ENCODE measurements around the gene TOP1. TPM values are rescaled to one million over a fixed set of nuclear protein-coding genes. Genes with fewer than 3 reads are reported as not detected.

TOP1 gene
- total and polyA plus RNA-seq, 9 of the 15 experiments (the other 6 are each of a cell fraction or from before 2014, with no cell fraction given) = 26.4 to 127 (median 39.6) TPM

DNA sequence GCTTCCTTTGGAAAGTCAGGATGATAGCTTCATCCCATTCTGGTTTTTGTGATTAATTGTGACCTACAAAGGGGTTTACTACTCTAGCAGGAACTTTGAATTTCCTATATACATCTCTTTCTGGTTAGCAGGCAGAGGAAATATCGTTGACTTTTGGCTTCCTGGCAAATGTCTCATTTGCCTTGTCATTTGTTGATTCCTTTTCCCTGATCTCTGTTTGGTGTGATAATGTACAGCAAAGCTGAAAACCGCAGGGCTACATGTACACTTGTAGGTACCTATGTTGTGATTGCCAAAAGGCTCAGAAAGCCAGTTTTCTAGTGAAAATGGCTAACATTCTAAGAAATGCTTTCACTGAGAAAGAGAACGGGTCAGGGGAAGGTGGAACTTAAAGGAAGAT, 44.3 kb downstream of the TOP1 start (continued):
- TF ChIP-seq, protein P1, sequence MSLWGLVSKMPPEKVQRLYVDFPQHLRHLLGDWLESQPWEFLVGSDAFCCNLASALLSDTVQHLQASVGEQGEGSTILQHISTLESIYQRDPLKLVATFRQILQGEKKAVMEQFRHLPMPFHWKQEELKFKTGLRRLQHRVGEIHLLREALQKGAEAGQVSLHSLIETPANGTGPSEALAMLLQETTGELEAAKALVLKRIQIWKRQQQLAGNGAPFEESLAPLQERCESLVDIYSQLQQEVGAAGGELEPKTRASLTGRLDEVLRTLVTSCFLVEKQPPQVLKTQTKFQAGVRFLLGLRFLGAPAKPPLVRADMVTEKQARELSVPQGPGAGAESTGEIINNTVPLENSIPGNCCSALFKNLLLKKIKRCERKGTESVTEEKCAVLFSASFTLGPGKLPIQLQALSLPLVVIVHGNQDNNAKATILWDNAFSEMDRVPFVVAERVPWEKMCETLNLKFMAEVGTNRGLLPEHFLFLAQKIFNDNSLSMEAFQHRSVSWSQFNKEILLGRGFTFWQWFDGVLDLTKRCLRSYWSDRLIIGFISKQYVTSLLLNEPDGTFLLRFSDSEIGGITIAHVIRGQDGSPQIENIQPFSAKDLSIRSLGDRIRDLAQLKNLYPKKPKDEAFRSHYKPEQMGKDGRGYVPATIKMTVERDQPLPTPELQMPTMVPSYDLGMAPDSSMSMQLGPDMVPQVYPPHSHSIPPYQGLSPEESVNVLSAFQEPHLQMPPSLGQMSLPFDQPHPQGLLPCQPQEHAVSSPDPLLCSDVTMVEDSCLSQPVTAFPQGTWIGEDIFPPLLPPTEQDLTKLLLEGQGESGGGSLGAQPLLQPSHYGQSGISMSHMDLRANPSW (CRISPR knock-in tag; IDR thresholded peaks at IDR 0.05) = no peak
- TF ChIP-seq ZBTB17 (CRISPR knock-in tag; IDR thresholded peaks at IDR 0.05) (no peak), ETV6 (IDR thresholded peaks at IDR 0.05; ENCODE audit: borderline replicate concordance in 1 of 2, low read depth in 2 of 2, low read length in 1 of 2) (no peak), ETV6 (CRISPR knock-in tag; IDR thresholded peaks at IDR 0.05; ENCODE audit: borderline replicate concordance) (no peak), CBX1 (IDR thresholded peaks at IDR 0.05; ENCODE audit: low read depth) (no peak), MCM5 (IDR thresholded peaks at IDR 0.05; ENCODE audit: low read depth) (no peak), CSDE1 (IDR thresholded peaks at IDR 0.05) (no peak), SAFB2 (IDR thresholded peaks at IDR 0.05; ENCODE audit: borderline replicate concordance, low read depth, low read length, severe bottlenecking) (no peak), ARID1B (IDR thresholded peaks at IDR 0.05) (peak; percentile 88), IFI16 (CRISPR knock-in tag; IDR thresholded peaks at IDR 0.05) (no peak), ELF2 (CRISPR knock-in tag; IDR thresholded peaks at IDR 0.05) (no peak), MED1 (CRISPR knock-in tag; IDR thresholded peaks at IDR 0.05; ENCODE audit: borderline replicate concordance) (no peak), STAG1 (CRISPR knock-in tag; IDR thresholded peaks at IDR 0.05; ENCODE audit: borderline replicate concordance) (no peak), CBFA2T3 (IDR thresholded peaks at IDR 0.05) (peak; percentile 77), PTBP1 (IDR thresholded peaks at IDR 0.05; ENCODE audit: low read depth, low read length) (no peak), EZH2 (IDR thresholded peaks at IDR 0.05; ENCODE audit: borderline replicate concordance, low read depth, low read length) (no peak), NCOR1 (IDR thresholded peaks at IDR 0.05) (peak; percentile 48; the same call in 1 of the 2 replicates)
- TF ChIP-seq, protein P2, sequence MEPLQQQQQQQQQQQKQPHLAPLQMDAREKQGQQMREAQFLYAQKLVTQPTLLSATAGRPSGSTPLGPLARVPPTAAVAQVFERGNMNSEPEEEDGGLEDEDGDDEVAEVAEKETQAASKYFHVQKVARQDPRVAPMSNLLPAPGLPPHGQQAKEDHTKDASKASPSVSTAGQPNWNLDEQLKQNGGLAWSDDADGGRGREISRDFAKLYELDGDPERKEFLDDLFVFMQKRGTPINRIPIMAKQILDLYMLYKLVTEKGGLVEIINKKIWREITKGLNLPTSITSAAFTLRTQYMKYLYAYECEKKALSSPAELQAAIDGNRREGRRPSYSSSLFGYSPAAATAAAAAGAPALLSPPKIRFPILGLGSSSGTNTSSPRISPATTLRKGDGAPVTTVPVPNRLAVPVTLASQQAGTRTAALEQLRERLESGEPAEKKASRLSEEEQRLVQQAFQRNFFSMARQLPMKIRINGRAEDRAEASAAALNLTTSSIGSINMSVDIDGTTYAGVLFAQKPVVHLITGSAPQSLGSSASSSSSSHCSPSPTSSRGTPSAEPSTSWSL (CRISPR knock-in tag; IDR thresholded peaks at IDR 0.05; ENCODE audit: borderline replicate concordance) = no peak
- TF ChIP-seq, protein P3, sequence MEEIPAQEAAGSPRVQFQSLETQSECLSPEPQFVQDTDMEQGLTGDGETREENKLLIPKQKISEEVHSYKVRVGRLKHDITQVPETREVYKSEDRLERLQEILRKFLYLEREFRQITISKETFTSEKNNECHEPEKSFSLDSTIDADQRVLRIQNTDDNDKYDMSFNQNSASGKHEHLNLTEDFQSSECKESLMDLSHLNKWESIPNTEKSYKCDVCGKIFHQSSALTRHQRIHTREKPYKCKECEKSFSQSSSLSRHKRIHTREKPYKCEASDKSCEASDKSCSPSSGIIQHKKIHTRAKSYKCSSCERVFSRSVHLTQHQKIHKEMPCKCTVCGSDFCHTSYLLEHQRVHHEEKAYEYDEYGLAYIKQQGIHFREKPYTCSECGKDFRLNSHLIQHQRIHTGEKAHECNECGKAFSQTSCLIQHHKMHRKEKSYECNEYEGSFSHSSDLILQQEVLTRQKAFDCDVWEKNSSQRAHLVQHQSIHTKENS (CRISPR knock-in tag; IDR thresholded peaks at IDR 0.05) = no peak
- TF ChIP-seq, protein P4, sequence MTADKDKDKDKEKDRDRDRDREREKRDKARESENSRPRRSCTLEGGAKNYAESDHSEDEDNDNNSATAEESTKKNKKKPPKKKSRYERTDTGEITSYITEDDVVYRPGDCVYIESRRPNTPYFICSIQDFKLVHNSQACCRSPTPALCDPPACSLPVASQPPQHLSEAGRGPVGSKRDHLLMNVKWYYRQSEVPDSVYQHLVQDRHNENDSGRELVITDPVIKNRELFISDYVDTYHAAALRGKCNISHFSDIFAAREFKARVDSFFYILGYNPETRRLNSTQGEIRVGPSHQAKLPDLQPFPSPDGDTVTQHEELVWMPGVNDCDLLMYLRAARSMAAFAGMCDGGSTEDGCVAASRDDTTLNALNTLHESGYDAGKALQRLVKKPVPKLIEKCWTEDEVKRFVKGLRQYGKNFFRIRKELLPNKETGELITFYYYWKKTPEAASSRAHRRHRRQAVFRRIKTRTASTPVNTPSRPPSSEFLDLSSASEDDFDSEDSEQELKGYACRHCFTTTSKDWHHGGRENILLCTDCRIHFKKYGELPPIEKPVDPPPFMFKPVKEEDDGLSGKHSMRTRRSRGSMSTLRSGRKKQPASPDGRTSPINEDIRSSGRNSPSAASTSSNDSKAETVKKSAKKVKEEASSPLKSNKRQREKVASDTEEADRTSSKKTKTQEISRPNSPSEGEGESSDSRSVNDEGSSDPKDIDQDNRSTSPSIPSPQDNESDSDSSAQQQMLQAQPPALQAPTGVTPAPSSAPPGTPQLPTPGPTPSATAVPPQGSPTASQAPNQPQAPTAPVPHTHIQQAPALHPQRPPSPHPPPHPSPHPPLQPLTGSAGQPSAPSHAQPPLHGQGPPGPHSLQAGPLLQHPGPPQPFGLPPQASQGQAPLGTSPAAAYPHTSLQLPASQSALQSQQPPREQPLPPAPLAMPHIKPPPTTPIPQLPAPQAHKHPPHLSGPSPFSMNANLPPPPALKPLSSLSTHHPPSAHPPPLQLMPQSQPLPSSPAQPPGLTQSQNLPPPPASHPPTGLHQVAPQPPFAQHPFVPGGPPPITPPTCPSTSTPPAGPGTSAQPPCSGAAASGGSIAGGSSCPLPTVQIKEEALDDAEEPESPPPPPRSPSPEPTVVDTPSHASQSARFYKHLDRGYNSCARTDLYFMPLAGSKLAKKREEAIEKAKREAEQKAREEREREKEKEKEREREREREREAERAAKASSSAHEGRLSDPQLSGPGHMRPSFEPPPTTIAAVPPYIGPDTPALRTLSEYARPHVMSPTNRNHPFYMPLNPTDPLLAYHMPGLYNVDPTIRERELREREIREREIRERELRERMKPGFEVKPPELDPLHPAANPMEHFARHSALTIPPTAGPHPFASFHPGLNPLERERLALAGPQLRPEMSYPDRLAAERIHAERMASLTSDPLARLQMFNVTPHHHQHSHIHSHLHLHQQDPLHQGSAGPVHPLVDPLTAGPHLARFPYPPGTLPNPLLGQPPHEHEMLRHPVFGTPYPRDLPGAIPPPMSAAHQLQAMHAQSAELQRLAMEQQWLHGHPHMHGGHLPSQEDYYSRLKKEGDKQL (CRISPR knock-in tag; IDR thresholded peaks at IDR 0.05; ENCODE audit: borderline replicate concordance) = no peak
